Measurements from ENCODE around the gene IFT27. TPM values are rescaled to one million over a fixed set of nuclear protein-coding genes. Genes with fewer than 3 reads are reported as not detected.

The IFT27 gene
- total and polyA plus RNA-seq, 9 donors = 14.2 to 38.8 (median 28.4) TPM

- Histone ChIP-seq H3K27me3 (no peaks in the 10 kb centered on the region), H3K4me3 (no peak overlapping the region), H3K27ac (no peak overlapping the region), H3K36me3 (no peaks in the 10 kb centered on the region), H3K4me1 (ENCODE audit: insufficient read depth) (peaks cover under 1% of the 10 kb centered on the region), H3K9me3 (no peaks in the 10 kb centered on the region)
- WGBS, 3 donors = 19 to 25% (median 19%) methylated on average over 33 of the region's 33 CpGs
- intact Hi-C loops (cut with DNase I) = loop anchor here in 3 of 4 donors (5.0 to 10.0 kb wide), 4 partner anchors 193 to 420 kb away; no protein-coding TSS in a partner anchor
- peak; percentile 50 to 84 (median 73) for DNase-seq
- TF ChIP-seq POLR2A (IDR thresholded peaks at IDR 0.05) (no peak), CTCF (IDR thresholded peaks at IDR 0.05) (peak; percentile 63 to 78 (median 69)), EP300 (IDR thresholded peaks at IDR 0.05) (no peak)
Measured at GRCh38 chr22:36781656-36782627, 6.0 kb upstream of the IFT27 start.

- Histone ChIP-seq H3K4me1 (ENCODE audit: insufficient read depth) (peaks cover 5% of the 10 kb centered on the region), H3K4me3 (no peak overlapping the region), H3K27me3 (no peaks in the 10 kb centered on the region), H3K27ac (no peak overlapping the region), H3K9me3 (no peaks in the 10 kb centered on the region), H3K36me3 (no peaks in the 10 kb centered on the region)
- DNase-seq = no peak
- TF ChIP-seq CTCF (IDR thresholded peaks at IDR 0.05) (no peak), POLR2A (IDR thresholded peaks at IDR 0.05) (no peak), EP300 (IDR thresholded peaks at IDR 0.05) (no peak)
- intact Hi-C loops (cut with DNase I) = loop anchor here in 2 of 4 donors (5.0 to 10.0 kb wide), 3 partner anchors 194 to 427 kb away; partner anchors contain the start of gene KCTD17 (in 1 of the 2)
Measured at GRCh38 chr22:36778020-36778419, 2.1 kb upstream of the IFT27 start.

- intact Hi-C loops (cut with DNase I) = loop anchor here in 2 of 4 donors (5.0 to 10.0 kb wide), 3 partner anchors 196 to 428 kb away; partner anchors contain the start of gene KCTD17 (in 1 of the 2)
- Histone ChIP-seq H3K9me3 (no peaks in the 10 kb centered on the region), H3K27me3 (no peaks in the 10 kb centered on the region), H3K4me1 (ENCODE audit: insufficient read depth) (peaks cover 5% of the 10 kb centered on the region), H3K4me3 (peak overlapping the region; percentile 31), H3K27ac (no peak overlapping the region), H3K36me3 (no peaks in the 10 kb centered on the region)
- TF ChIP-seq POLR2A (IDR thresholded peaks at IDR 0.05) (no peak), EP300 (IDR thresholded peaks at IDR 0.05) (no peak), CTCF (IDR thresholded peaks at IDR 0.05) (no peak)
- WGBS, 3 donors = 55 to 67% (median 60%) methylated on average over 12 of the region's 12 CpGs
- DNase-seq = peak in 1 of 5 donors; percentile 31
Measured at GRCh38 chr22:36776722-36777121, 803 bp upstream of the IFT27 start.

GRCh38 chr22:36775586-36775963 is 344 bp downstream of the IFT27 start:
- Histone ChIP-seq H3K4me3 (peak overlapping the region; percentile 98), H3K9me3 (no peaks in the 10 kb centered on the region), H3K36me3 (no peaks in the 10 kb centered on the region), H3K27me3 (no peaks in the 10 kb centered on the region), H3K27ac (peak overlapping the region; percentile 71 to 89), H3K4me1 (ENCODE audit: insufficient read depth) (peaks cover 5% of the 10 kb centered on the region)
- 1 to 2% (median 1%) methylated on average over 23 of the region's 23 CpGs for whole genome bisulfite sequencing, 3 donors
- peak; percentile 39 to 66 (median 63) for DNase-seq
- TF ChIP-seq EP300 (IDR thresholded peaks at IDR 0.05) (no peak), POLR2A (IDR thresholded peaks at IDR 0.05) (no peak)
- intact Hi-C loops (cut with DNase I) = loop anchor here in 2 of 4 donors (5.0 to 10.0 kb wide), 3 partner anchors 197 to 429 kb away; partner anchors contain the start of gene KCTD17 (in 1 of the 2)

All from ovary (tissue), 9 donors.